Keratinocyte (primary cell): ENCODE data around the gene CRX.

ENCODE experiments used
- CTCF ChIP-seq, 3 experiments: IDR thresholded peaks in 1 of 3; conservative IDR thresholded peaks in 1 of 3; optimal IDR thresholded peaks in 1 of 3; 2 replicates in 2 of 3; 3 replicates in 1 of 3; pipeline versions ENCODE3 to v1.5.1; 2011; ENCODE audit warnings: low read length in 3 of 3, mild to moderate bottlenecking in 3 of 3, moderate library complexity in 2 of 3, control low read depth in 1 of 3, inconsistent platforms in 1 of 3; ENCODE audit not compliant: insufficient read depth in 2 of 3; ENCODE audit errors: extremely low read depth in 1 of 3
- EZH2 ChIP-seq: IDR thresholded peaks from one replicate; pipeline ENCODE4 v1.6.1; 2012; ENCODE audit warnings: inconsistent platforms, mild to moderate bottlenecking, low read length, moderate library complexity

- no peak for TF ChIP-seq CTCF (optimal IDR thresholded peaks at IDR 0.05 in 1 of 3, IDR thresholded peaks at IDR 0.05 in 1 of 3, conservative IDR thresholded peaks at IDR 0.05 in 1 of 3; ENCODE audit: extremely low read depth in 1 of 3, insufficient read depth in 2 of 3, low read length in 3 of 3)
- TF ChIP-seq EZH2, result no peak
Observed at GRCh38 chr19:47853003-47853402, 31.3 kb downstream of the CRX start.
